Cardiac septum (tissue), 1 donor: ENCODE results near the gene GTF2A1. TPM values are rescaled to one million over a fixed set of nuclear protein-coding genes. Genes with fewer than 3 reads are reported as not detected.
A peak's percentile ranks its signal among the peaks of the same experiment; 100 is the strongest.
"Not testable (repeated sequence)": the region's sequence is repeated elsewhere in the genome, so short reads cannot be mapped to it uniquely, and the experiment has no call there.

Experiments
- DNase-seq: peaks from one replicate; pipeline ENCODE4 v3.0.0-alpha.2; 2020; ENCODE audit warnings: low spot score
- intact Hi-C: fragments of 100-400 bp; cut with DNase I; formaldehyde crosslinking; loops from one replicate; pipeline ENCODE4 v1.14.0; 2022
- total RNA-seq: library from RNA; stranded (reverse); fragmentation: NEBNext Ultra II Directional; extraction: Animal tissue kit (Norgen Biotek cat#: 25700); gene quantifications from one replicate; pipeline ENCODE4 v1.2.1, GENCODE V29; 2021
- donor health status: DM: no; HTN: no; CAD: no.

GTF2A1 gene
- total RNA-seq, 1 donor from 2014 or later: 18.0 TPM

DNA sequence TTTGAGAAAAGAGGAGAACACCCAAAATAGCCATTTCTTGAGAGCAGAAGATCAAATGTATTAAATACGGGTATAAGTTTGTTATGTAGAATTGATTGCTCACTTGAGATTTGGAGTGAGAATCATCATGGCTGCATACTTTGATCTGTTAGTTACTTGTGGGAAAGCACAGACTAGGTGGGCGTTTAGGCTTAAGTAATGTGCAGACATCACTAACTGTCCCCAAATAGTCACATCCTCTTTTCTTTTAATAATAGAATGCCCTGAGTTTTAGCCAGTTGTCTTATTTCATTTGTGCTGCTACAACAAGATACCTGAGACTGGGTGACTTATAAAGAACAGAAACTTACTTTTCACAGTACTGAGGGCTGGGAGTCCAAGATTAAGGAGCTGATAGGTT, 14.3 kb upstream of the GTF2A1 start:
- no peak for DNase-seq
- intact Hi-C loops: no loop called here

DNA sequence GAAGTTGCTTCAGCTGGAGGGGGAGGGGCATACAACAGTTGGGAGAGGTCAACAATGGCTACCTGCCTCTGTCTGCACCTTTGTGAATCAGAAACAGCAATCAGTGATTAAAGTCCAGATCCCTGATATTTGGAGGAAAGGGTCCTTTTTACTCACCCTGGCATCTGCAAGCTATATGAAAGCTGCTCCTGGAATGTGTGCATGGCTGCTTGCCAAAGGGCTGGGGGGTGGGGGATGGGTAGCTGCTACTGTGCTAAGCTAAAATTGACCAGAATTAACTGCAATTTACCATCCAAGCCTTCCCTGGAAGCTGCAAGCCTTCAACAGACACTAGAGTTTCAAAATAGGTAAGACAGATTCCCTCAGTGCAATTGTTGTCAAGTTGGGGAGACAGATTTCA, 13.5 kb upstream of the GTF2A1 start:
- intact Hi-C loops: no loop called here

DNA sequence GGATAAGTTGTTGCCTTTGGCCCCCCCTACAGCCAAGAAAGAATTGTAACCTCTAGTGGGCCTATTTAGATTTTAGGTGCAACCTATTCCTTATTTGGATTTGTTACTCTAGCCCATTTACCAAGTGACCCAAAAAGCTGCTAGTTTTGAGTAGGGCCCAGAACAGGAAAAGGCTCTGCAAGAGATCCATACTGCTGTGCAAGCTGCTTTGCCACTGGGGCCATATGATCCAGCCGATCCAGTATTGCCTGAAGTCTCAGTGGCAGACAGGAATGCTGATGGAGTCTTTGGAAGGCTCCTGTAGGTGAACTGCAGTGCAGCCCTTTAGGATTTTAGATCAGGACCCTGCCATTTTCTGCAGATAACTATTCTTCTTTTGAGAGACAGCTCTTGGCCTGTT, 12.9 kb upstream of the GTF2A1 start:
- DNase-seq: no peak
- intact Hi-C loops: no loop called here

More for the DNA sequence above, 13.5 kb upstream of the GTF2A1 start:
- DNase-seq: no peak

DNA sequence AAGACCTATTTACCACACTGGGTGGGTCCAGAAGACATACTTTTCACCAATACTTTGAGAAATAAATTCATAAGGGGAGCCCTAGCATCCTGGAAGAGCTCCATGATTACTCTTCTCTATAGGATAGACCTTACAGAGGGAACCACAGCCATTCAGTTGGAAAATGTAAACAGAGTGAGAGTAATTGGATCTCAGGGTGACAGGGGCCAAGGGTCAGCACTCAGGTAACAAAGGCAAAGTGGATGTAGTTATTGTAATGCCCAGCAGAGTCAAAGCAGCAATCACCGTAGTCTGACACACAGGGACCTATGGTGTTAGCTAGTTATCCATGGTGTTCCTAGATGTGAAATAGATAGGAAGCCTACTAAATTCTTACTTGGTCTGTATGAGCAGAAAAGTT, 10.8 kb upstream of the GTF2A1 start:
- DNase-seq: no peak
- intact Hi-C loops: no loop called here

DNA sequence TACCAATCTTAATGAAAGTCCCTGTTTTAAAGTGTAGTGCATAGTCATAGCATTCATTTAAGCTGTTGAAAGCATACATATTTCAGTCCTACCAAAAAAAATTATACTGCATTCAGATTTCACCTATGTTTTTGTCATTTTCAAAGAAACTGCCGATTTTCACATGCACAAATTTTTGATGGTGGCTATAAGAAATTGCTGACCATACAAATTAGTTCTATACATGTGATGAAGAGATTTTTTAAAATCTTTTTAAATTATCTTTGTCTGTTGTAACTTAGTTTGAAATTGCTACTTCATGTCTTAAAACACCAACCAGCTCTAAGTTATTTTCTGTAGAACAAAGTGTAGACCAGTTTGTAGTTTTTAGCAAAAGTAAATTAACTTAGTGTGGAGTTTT, 3.5 kb upstream of the GTF2A1 start:
- intact Hi-C loops: loop anchor here (5.0 kb wide), 1 partner anchor 308 kb away; the partner anchor contains the start of gene SEL1L
- DNase-seq: no peak

DNA sequence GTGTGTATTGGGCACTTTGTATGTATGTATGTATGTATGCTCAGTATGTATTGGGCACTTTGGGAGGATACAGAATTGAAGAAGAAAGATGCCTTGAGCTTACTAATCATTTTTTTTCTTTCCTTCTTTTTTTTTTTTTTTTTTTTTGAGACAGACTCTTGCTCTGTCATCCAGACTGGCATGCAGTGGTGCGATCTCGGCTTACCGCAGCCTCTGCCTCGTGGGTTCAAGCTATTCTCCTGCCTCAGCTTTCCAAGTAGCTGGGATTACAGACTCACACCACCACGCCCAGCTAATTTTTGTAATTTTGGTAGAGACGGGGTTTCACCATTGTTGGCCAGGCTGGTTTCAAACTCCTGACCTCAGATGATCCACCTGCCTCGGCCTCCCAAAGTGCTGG, 3.0 kb upstream of the GTF2A1 start:
- intact Hi-C loops: loop anchor here (5.0 kb wide), 1 partner anchor 309 kb away; the partner anchor contains the start of gene SEL1L
- DNase-seq: not testable (repeated sequence)

DNA sequence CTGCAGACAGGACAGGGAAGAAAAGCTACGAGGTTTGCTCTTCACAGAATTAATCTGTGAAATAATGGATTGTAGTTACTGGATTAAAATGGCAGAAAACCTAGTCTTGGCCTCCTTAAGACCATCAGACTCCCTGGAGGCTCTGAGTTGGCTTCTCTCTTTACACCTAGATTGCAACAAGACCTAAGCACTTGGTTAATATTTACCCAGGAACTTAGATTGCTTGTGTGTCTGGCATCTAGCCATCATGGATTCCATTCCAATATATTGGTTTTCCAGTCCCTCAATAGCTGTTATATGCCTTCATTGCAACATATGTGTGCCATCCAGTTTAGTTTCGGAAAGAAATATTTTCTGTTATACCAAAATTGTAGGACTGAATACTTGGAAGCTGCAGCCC, 1.9 kb upstream of the GTF2A1 start:
- intact Hi-C loops: loop anchor here (5.0 kb wide), 1 partner anchor 310 kb away; the partner anchor contains the start of gene SEL1L

DNA sequence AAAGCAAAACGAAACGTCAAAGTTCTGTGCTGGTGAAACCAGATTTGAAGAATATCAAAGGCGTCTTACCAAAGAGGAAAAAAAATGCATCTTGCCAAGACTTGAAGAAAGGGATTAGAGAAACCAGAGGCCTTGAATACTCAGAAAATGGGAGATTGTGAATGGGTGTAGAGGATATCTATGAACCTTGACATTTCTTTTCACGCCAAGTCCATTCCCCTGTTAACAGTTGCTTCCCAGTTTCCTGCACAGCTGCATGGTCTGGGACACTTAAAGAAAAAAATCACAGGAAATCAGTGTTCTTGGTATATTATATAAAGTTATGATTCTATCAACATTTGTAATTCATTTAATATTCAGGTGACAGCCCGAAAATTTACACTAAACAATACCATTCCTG, 1.4 kb upstream of the GTF2A1 start:
- intact Hi-C loops: loop anchor here (5.0 kb wide), 1 partner anchor 310 kb away; the partner anchor contains the start of gene SEL1L
- DNase-seq: no peak

More for the DNA sequence above, 1.9 kb upstream of the GTF2A1 start:
- DNase-seq: no peak

DNA sequence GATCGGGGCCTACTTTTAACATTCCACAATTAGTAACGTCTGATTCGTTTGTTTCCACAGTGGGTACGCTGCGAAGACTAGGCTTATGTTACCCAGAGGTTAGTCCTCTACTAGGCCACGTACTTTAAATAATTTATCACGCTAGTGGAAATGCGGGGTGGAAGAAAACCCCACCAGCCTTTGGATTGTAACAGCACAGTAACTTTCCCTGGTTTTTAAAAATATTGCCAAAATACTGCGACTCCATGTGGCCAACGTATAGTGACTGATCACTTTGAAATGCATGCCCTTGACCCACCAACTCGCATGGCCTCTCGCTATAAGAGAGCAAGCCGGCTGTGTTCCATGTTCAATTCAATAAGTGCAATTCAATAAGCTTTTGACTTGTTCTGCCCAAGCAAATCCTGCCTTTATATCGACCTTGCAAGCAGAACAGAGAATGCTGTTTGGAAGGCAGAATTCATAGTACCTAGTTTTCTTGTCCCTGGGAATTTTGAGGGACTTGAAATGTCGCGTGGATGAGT, 882 bp upstream of the GTF2A1 start:
- intact Hi-C loops: loop anchor here (2.0 to 5.0 kb wide), 2 partner anchors 51 to 311 kb away; partner anchors contain the start of gene SEL1L

DNA sequence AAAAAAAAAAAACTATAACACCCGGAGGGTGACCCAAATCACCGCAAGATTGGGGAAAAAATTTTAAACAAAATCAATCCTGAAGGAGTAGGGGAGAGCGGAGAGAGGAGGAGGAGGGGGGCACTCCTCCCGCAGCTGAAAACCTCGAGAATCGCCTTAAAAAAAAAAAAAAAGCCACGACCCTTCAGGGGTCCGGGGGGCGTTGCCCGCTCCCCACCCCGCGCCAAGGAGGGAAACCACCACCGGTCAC, 254 bp downstream of the GTF2A1 start:
- intact Hi-C loops: loop anchor here (2.0 to 5.0 kb wide), 2 partner anchors 50 to 312 kb away; partner anchors contain the start of gene SEL1L
- DNase-seq: no peak

More for the DNA sequence above, 882 bp upstream of the GTF2A1 start:
- no peak for DNase-seq

DNA sequence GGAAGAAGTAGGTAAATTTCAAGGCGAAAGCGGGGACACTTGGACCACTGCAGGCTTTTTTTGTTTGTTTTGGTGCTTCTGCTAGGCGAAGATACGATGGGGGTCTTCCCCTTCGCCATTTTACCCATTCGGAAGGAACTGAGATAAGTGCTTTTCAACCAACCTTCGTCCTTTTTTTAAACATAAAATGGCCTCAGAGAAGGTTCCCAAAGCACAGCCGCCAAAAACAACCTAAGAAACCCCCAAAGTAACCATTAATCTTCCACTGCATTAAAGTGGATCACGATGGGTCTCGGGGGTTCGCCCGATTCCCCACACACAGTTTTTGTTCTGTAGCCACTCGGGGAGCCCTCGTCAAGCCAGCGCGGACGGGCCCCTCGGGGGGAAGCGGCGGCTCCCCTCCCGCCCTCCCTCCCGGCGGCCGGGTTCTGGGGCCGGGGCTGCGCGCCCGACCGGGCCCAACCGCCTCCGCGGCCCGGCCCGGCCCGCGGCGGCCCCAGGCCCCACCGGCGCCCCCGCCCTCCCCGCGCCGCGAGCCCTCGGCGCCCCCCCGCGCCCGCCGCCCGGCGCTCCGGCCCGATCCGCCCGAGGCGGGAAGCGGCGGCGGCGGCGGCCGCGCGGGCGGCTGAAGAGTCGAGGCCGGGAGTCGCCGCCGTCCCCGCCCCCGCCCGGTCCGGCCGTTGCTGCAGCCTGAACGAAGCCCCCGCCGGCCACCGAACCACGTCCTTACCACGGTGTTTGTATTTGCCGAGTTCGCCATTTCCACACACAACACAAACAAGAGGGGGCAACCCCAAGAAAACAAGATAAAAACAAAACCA, 790 bp downstream of the GTF2A1 start:
- intact Hi-C loops: loop anchor here (2.0 to 5.0 kb wide), 2 partner anchors 49 to 312 kb away; partner anchors contain the start of gene SEL1L
- DNase-seq: no peak

DNA sequence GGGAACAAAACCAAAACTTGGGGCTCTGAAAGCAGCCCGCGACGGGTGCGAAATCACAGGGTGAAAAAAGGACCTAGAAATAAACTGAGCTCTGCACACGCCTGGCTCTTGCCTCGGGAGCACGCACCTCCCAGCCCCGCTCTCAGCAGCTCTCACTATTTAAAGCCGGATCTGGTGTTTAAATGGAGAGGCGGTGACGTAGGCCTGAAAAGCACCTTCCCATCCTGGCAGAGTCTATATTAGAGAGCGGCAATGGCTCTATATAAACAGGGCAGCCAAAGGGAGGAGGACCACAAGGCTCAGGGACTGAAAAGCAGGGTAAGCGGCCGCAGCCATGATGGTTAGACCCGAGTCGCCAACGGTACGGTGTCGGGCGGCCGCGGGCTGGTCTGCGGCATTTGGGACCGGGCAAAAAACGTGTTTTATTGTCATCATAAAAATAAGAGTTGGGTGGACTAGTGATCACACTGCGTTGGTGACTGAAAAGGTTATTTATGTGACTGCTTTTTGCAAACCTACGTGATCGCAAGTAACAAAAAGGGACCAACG, 1.5 kb downstream of the GTF2A1 start:
- intact Hi-C loops: no loop called here
- DNase-seq: peak; percentile 94

DNA sequence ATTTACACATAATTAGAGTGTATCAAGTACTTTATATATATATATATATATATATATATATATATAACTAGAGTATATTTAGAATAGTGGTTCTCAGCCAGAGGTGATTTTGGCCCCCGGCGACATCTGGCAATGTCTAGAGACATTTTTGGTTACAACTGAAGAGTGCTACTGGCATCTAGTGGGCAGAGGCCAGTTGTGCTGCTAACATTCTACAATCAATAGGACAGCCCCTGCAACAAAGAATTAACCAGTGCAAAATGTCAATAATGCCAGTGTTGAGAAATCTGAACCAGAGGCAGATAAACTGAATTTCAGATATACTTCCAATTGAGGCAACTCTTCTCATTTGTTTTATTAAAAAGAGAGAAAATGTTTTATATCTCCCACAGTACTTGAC, 8.9 kb downstream of the GTF2A1 start:
- intact Hi-C loops: no loop called here
- DNase-seq: no peak

DNA sequence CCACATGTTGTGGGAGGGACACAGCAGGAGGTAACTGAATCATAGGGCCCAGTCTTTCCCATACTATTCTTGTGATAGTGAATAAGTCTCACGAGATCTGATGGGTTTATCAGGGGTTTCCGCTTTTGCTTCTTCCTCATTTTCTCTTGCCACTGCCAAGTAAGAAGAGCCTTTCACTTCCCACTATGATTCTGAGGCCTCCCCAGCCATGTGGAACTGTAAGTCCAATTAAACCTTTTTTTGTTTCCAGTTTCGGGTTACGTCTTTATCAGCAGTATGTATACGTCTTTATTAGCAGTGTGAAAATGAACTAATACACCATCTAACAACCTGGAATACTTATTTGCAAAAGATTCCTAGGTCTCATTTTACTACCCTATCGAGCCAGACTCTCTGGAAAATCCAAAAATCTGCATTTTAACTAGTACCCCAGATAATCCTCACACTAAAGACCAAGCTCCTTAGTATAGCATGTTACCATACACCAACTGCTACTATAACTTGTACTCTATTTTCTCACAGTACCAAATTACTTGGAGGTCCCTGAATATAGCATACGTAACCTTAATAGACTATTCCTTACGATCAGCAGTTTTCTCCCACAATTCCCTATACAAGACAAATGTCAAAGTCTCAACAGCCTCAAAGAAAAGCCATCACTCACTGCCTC, 11.5 kb downstream of the GTF2A1 start:
- intact Hi-C loops: no loop called here
- DNase-seq: no peak

DNA sequence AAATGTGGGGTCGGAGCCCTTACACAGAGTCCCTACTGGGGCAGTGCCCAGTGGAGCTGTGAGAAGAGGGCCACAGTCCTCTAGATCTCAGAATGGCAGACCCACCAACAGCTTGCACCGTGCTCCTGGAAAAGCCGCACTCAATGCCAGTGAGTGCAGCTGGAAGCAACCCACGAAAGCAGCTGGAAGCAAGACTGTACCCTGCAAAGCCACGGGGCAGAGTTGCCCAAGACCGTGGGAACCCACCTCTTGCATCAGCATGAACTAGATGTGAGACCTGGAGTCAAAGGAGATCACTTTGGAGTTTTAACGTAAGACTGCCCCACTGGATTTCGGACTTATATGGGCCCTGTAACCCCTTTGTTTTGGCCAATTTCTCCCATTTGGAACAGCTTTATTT, 12.3 kb downstream of the GTF2A1 start:
- intact Hi-C loops: no loop called here
- DNase-seq: no peak

DNA sequence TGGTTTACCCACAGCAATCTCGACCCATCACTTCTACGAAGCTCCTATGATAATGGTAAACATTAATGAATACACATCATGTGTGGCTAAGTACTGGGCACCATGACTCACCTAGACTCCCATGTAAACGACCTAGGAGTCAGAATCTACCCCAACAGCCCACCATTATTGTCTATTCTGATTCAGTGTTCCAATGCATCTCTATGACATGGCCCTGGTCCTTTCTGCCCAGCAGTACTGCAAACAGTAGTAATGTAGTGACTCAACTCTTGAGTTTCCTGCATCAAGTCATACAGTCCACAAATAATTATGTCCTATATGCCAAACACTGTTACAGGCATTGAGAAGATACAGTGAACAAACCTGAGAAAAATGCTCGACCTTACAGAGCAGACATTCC, 14.6 kb downstream of the GTF2A1 start:
- intact Hi-C loops: no loop called here
- DNase-seq: no peak

DNA sequence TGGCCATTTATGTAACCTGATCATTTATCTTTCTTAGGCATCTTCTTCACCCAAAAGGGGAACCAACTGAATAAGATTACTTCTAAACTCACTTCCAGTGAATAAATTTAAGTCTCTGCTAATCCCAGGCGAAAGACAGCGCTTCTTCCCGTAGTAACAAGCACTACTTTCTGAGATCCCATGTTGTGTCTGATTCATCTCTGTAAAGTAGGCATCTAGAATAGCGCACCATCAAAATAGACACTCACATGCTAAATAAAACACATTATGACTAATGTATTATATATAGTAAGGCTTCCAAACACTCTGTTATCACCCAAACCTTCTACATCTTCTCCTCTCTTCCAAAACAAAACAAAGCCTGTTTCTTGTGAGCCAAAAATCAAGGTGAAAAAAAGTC, 15.1 kb downstream of the GTF2A1 start:
- intact Hi-C loops: no loop called here
- DNase-seq: no peak

DNA sequence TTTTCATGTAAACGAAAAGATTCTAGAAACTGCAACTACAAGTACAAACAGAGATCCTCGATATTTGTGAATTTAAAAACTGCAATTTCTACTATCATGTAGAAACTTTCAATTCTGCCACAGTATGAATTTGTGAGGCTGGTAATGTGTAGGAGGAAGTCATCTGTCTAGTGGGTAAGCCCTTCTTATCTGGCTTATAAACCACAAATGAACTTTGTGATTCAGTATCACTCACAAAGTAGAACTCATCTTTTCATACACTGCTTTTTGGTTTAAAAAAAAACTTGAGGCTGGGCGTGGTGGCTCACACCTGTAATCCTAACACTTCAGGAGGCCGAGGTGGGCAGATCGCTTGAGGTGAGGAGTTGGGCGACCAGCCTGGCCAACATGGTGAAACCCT, 20.7 kb downstream of the GTF2A1 start:
- no peak for DNase-seq

DNA sequence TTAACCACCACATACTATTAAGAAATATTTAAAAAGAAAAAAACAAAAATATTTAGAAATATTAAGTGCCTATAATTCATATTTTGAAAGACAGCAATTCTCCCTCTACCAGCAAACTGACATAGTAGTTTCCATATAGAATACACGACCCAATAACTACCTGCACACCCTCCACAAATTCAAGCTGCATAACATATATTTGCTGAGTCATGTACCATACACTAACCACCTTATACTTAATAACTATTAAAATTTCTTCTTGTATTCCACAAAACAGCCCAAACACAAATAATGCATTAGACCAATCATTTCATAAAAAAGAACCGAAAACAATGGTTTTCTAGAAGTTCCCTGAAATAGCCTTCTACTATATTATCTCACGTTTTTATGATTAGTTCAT, 21.7 kb downstream of the GTF2A1 start:
- intact Hi-C loops: no loop called here

More for the DNA sequence above, 20.7 kb downstream of the GTF2A1 start:
- intact Hi-C loops: no loop called here

DNA sequence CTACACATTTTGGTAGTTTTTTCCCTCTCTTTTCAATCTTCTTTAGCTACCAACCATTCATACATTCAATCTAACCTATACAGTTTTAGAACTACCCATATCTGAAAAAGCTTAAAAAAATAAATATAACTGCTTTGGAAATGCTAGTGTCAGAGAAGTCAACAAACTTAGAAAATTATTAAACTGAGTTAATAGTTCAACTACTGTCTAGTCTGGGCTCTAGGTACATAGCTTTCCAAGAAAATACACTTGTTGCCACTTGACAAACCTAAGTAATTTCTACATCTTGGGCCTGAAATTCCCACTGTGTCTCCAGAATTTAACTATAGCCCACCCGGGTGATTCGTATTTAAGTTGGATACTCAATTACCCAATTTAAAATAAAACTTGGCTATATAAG, 22.1 kb downstream of the GTF2A1 start:
- intact Hi-C loops: no loop called here
- DNase-seq: no peak

More for the DNA sequence above, 21.7 kb downstream of the GTF2A1 start:
- no peak for DNase-seq
